ENCODE results near the gene KIT. TPM values are rescaled to one million over a fixed set of nuclear protein-coding genes. Genes with fewer than 3 reads are reported as not detected.

Gene KIT
- total and polyA plus RNA-seq, 10 of the 15 experiments (the other 5 are each of a cell fraction or from before 2014, with no cell fraction given) = 0.01 to 0.03 TPM; not detected in 8

- intact Hi-C loops (cut with micrococcal nuclease; ENCODE audit: unreplicated experiment) (no loop called here), in situ Hi-C loops (cut with MboI) (no loop called here)
- no peak overlapping the region for H3K4me3 ChIP-seq
- H3K36me3 ChIP-seq (ENCODE audit: control insufficient read depth in 2 of 2, insufficient read depth in 2 of 2, low read length in 1 of 2) = no peaks in the 10 kb centered on the region
- TF ChIP-seq ESRRA (IDR thresholded peaks at IDR 0.05; ENCODE audit: low read length) = no peak
- no peak for TF ChIP-seq CUX1 (IDR thresholded peaks at IDR 0.05; ENCODE audit: insufficient replicate concordance, low read depth, low read length)
- no peak for TF ChIP-seq CBX5 (IDR thresholded peaks at IDR 0.05; ENCODE audit: low read depth)
- TF ChIP-seq POLR2A (IDR thresholded peaks at IDR 0.05; ENCODE audit: low read depth, low read length) = no peak
- TF ChIP-seq ZZZ3 (IDR thresholded peaks at IDR 0.05; ENCODE audit: control insufficient read depth, insufficient read length, low read depth) = no peak
- TF ChIP-seq GABPA (IDR thresholded peaks at IDR 0.05; ENCODE audit: low read depth) = no peak
- no peak for TF ChIP-seq POU2F2 (IDR thresholded peaks at IDR 0.05; ENCODE audit: borderline replicate concordance, low read depth, low read length)
- TF ChIP-seq ZNF217 (IDR thresholded peaks at IDR 0.05) = no peak
- no peak for TF ChIP-seq KLF5 (IDR thresholded peaks at IDR 0.05; ENCODE audit: partially characterized antibody)
- no peaks in the 10 kb centered on the region for H4K20me1 ChIP-seq (ENCODE audit: control insufficient read depth, insufficient read depth)
- no peaks in the 10 kb centered on the region for H3K79me2 ChIP-seq (ENCODE audit: control insufficient read depth, insufficient read depth, low read length)
- H3K9ac ChIP-seq (ENCODE audit: control insufficient read depth, insufficient read depth, low read length) = no peak overlapping the region
- ChIA-PET SMC1A (ENCODE audit: uncharacterized antibody, unreplicated experiment) (no interaction called here), RAD21 (ENCODE audit: unreplicated experiment) (no interaction called here), CTCF (no interaction called here), POLR2A (no interaction called here)
- DNase-seq (ENCODE audit: low read depth, low spot score) = no peak
- BruUV-seq (replicated peaks) = no TSS peak
- ATAC-seq = no peak
- no peaks in the 10 kb centered on the region for H3K4me1 ChIP-seq (ENCODE audit: control insufficient read depth, insufficient read depth, low read length)
- H3K27ac ChIP-seq (ENCODE audit: control insufficient read depth, insufficient read depth) = no peak overlapping the region
- peaks cover 3% of the 10 kb centered on the region; the same call in 1 of the 3 replicates for H3K9me3 ChIP-seq (replicated peaks; ENCODE audit: control insufficient read depth, insufficient read depth, low read length)
- no peak overlapping the region for H3K4me2 ChIP-seq (ENCODE audit: control insufficient read depth, insufficient read depth)
- no peaks in the 10 kb centered on the region for H3K27me3 ChIP-seq (replicated peaks in 1 of 2; ENCODE audit: control insufficient read depth in 2 of 2, insufficient read depth in 2 of 2, low read length in 1 of 2)
- H2AFZ ChIP-seq (ENCODE audit: control insufficient read depth, low read depth, low read length) = no peak overlapping the region
- no peak for FAIRE-seq
These were observed 86.7 kb downstream of the KIT start for GRCh38 chr4:54744487-54744886.

Data from GM12878 (cell line).